Spleen (tissue), 11 donors: ENCODE data around the gene DGKG. TPM values are rescaled to one million over a fixed set of nuclear protein-coding genes. Genes with fewer than 3 reads are reported as not detected.

Source experiments
- DNase-seq: peaks from one replicate; pipeline ENCODE4 v3.0.0-alpha.2; 2020
- H3K27ac ChIP-seq, 8 donors: fragments of 200-600 bp; sonication (generic) in 7 of 8; 1 replicate in 4 of 8; 2 replicates in 4 of 8; pipeline versions ENCODE4 v1.5.0 to v1.8.0; 2016 to 2021; ENCODE audit warnings: inconsistent platforms in 4 of 8, mild to moderate bottlenecking in 4 of 8, moderate library complexity in 1 of 8
- H3K27me3 ChIP-seq, 7 donors: fragments of 200-600 bp; sonication (generic) in 6 of 7; replicated peaks in 1 of 7; 1 replicate in 4 of 7; 2 replicates in 3 of 7; pipeline versions ENCODE4 v1.5.0 to v1.8.0; 2016 to 2021; ENCODE audit warnings: inconsistent platforms in 3 of 7, mild to moderate bottlenecking in 1 of 7
- H3K36me3 ChIP-seq, 6 donors: fragments of 200-600 bp; sonication (generic) in 5 of 6; 1 replicate in 4 of 6; 2 replicates in 2 of 6; pipeline versions ENCODE4 v1.5.0 to v1.8.0; 2016 to 2021; ENCODE audit warnings: inconsistent platforms in 2 of 6
- H3K4me1 ChIP-seq, 6 donors: fragments of 200-600 bp; sonication (generic) in 5 of 6; 1 replicate in 3 of 6; 2 replicates in 3 of 6; pipeline versions ENCODE4 v1.5.0 to v1.8.0; 2016 to 2021; ENCODE audit warnings: inconsistent platforms in 3 of 6
- H3K4me3 ChIP-seq, 8 donors: fragments of 200-600 bp; sonication (generic) in 7 of 8; 1 replicate in 4 of 8; 2 replicates in 4 of 8; pipeline versions ENCODE4 v1.5.0 to v1.8.0; 2016 to 2021; ENCODE audit warnings: inconsistent platforms in 4 of 8, mild to moderate bottlenecking in 4 of 8, moderate library complexity in 2 of 8
- H3K9me3 ChIP-seq, 8 donors: fragments of 200-600 bp; sonication (generic) in 7 of 8; 1 replicate in 4 of 8; 2 replicates in 4 of 8; pipeline versions ENCODE4 v1.5.0 to v1.8.0; 2016 to 2021; ENCODE audit warnings: inconsistent platforms in 4 of 8
- POLR2A ChIP-seq, 3 donors: fragments of 450-650 bp; IDR thresholded peaks; one replicate each; pipeline ENCODE4 v1.5.1; 2017; ENCODE audit warnings: antibody characterized with exemption in 3 of 3, mild to moderate bottlenecking in 1 of 3
- POLR2AphosphoS5 ChIP-seq, 3 donors: sonication (generic); formaldehyde crosslinking; IDR thresholded peaks; one replicate each; pipeline ENCODE4 v1.5.1; 2017; ENCODE audit warnings: antibody characterized with exemption in 3 of 3
- WGBS, 5 donors: extraction: QIAGEN DNeasy Blood & Tissue Kit in 3 of 5; methylation state at CpG; one replicate each; pipeline versions ENCODE4 v1.1.5 to v1.1.7; 2013 to 2018; 5-methylcytosine and 5-hydroxymethylcytosine counted together
- intact Hi-C: fragments of 100-400 bp; cut with DNase I; formaldehyde crosslinking; loops from one replicate; pipeline ENCODE4 v1.15.0; 2023; ENCODE audit warnings: low total_unique reads
- polyA plus RNA-seq, 3 donors: library from polyadenylated mRNA; stranded (reverse); fragments of 200-250 nt; gene quantifications; one replicate each; pipeline ENCODE4 v1.2.1, GENCODE V29; 2013
- total RNA-seq, 7 donors: library from RNA; depleted of rRNA in 3 of 7; stranded (reverse); fragments of >200 nt in 3 of 7; fragmentation: NEBNext Ultra II Directional in 4 of 7; extraction: Animal tissue kit (Norgen Biotek cat#: 25700) in 4 of 7; gene quantifications; one replicate each; pipeline versions ENCODE4 v1.1.0 to v1.2.1, GENCODE V29; 2016 to 2021
- TF ChIP-seq, protein P1 (sequence below), 11 experiments: fragments of 200-600 bp in 7 of 11; fragments of 450-650 bp in 4 of 11; sonication (generic) in 4 of 11; IDR thresholded peaks in 8 of 11; conservative IDR thresholded peaks in 3 of 11; 1 replicate in 7 of 11; 2 replicates in 4 of 11; pipeline versions ENCODE4 v1.4.0 to v1.8.0; 2016 to 2021; ENCODE audit warnings: antibody characterized with exemption in 11 of 11, inconsistent platforms in 4 of 11, mild to moderate bottlenecking in 1 of 11
- donor health status: healthy with polysubstance abuse.
- donor health status: DM: no; HTN: no; CAD: no; lungs with moderate emphysema.
- donor health status: DM: no; HTN: no; CAD: no.
- donor health status: Bipolar disorder and iron deficiency.
- donor health status: healthy.
- donor health status: DM: no; HTN: no; CAD: no.
- donor health status: DM: yes; HTN: yes; CAD: no.

The DGKG gene
- total and polyA plus RNA-seq, 10 donors, result 0.22 to 7.7 (median 5.4) TPM

- intact Hi-C loops, result no loop called here
- H3K36me3 ChIP-seq, result peaks cover 0 to 14% (median 0%) of the 10 kb centered on the region in 6 donors
- H3K4me1 ChIP-seq, result peaks cover 0 to 35% (median 24%) of the 10 kb centered on the region in 6 donors
- TF ChIP-seq, protein P1, sequence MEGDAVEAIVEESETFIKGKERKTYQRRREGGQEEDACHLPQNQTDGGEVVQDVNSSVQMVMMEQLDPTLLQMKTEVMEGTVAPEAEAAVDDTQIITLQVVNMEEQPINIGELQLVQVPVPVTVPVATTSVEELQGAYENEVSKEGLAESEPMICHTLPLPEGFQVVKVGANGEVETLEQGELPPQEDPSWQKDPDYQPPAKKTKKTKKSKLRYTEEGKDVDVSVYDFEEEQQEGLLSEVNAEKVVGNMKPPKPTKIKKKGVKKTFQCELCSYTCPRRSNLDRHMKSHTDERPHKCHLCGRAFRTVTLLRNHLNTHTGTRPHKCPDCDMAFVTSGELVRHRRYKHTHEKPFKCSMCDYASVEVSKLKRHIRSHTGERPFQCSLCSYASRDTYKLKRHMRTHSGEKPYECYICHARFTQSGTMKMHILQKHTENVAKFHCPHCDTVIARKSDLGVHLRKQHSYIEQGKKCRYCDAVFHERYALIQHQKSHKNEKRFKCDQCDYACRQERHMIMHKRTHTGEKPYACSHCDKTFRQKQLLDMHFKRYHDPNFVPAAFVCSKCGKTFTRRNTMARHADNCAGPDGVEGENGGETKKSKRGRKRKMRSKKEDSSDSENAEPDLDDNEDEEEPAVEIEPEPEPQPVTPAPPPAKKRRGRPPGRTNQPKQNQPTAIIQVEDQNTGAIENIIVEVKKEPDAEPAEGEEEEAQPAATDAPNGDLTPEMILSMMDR (IDR thresholded peaks at IDR 0.05 in 8 of 11, conservative IDR thresholded peaks at IDR 0.05 in 3 of 11), result no peak
- no peak for TF ChIP-seq POLR2AphosphoS5 (IDR thresholded peaks at IDR 0.05)
- no peak for TF ChIP-seq POLR2A (IDR thresholded peaks at IDR 0.05)
- 84 to 95% (median 94%) methylated on average over 3 of the region's 3 CpGs for WGBS, 5 donors
- H3K9me3 ChIP-seq, result no peaks in the 10 kb centered on the region
- no peak overlapping the region for H3K27ac ChIP-seq
- no peak for DNase-seq
- H3K27me3 ChIP-seq, result peaks cover 0 to 12% (median 0%) of the 10 kb centered on the region in 7 donors
- no peak overlapping the region for H3K4me3 ChIP-seq
These were observed 149.4 kb downstream of the DGKG start for GRCh38 chr3:186212611-186213010.

DNA sequence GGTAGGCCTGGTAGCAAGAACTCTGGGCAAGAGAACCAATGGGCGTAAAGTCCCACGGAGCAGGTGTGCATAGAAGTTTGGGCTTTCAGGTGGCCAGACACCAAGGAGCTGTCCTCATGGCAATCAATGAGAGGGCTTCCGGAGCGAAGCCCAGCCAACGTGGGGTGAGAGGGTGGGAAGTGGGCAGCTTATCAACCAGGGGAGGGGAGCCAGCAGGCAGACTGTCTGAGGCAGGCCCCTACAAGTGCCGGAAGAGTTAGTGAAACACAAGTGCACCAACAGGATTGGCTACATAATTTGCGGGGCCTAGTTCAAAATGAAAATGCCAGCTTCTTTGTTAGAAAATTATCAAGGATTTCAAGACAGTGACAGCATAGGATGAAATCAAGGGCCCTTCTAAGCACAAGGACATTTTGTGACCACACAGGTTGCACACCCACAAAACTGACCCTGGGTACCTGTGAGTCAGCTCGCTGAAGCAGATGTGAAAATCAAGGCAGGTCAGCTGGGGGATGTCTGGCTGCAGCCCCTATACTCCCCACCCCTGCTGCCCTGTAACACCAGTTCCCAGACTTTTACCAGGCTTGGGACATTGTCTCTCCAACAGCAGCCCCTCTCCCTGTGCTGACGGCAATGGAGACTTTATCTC, 151.1 kb downstream of the DGKG start:
- H3K27me3 ChIP-seq, result peaks cover 0 to 12% (median 0%) of the 10 kb centered on the region in 7 donors
- H3K4me1 ChIP-seq, result peaks cover 0 to 35% (median 24%) of the 10 kb centered on the region in 6 donors
- no peak overlapping the region for H3K4me3 ChIP-seq
- no peak for DNase-seq
- intact Hi-C loops, result no loop called here
- H3K36me3 ChIP-seq, result peaks cover 0 to 19% (median 0%) of the 10 kb centered on the region in 6 donors
- 83 to 95% (median 91%) methylated on average over 8 to 9 of the region's 9 CpGs for WGBS, 5 donors
- TF ChIP-seq, protein P1 (IDR thresholded peaks at IDR 0.05 in 8 of 11, conservative IDR thresholded peaks at IDR 0.05 in 3 of 11), result no peak
- TF ChIP-seq POLR2AphosphoS5 (IDR thresholded peaks at IDR 0.05), result no peak
- no peak for TF ChIP-seq POLR2A (IDR thresholded peaks at IDR 0.05)
- peak overlapping the region in 3 of 8 donors; percentile 59 to 64 (median 63) for H3K27ac ChIP-seq
- no peaks in the 10 kb centered on the region for H3K9me3 ChIP-seq

DNA sequence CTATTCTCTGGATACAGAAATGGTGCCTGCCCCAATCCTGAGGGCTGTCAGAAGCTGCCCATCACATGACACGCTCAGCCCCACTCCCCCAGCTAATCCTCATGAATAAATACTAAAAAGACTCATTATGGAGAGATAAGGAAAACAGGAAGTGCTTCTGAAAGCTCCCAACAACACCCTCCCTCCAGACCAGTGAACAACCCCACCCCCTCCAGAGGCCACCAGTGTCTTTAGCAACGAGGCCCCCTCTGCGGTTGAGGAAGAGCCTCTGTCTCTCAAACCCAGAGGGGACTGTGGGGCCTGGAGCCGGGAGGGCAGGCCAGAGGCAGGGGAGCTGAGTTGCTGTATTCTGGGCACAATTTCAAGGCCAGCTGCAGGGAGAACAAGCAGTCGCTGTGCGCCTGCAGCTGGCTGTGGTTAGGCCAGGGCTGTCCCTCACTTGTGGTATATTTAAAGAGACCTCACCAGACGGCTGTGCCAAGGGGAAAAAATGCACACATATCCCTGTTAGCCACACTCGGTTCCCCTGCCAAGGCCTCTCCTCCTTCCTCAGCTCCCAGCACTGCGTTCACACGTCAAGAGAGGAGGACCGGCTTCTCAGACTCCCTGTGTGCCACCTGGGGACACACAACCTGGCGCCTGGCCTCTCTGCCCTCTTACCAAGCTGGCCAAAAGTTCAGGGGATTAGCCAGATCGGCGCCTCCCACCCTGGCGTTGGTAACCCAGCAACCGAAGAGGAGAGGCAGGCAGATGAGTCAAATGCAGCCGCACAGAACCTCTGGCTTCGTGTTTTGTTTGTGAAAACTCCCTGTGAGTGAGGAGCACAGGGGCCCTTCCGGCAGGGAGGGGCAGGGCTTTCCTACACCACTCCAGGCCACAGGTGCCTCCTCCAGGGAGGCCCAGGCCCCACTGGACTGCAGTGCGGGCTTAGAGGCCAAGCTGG, 152.0 kb downstream of the DGKG start:
- H3K27me3 ChIP-seq, result peaks cover 0 to 12% (median 0%) of the 10 kb centered on the region in 7 donors
- H3K27ac ChIP-seq, result peak overlapping the region in 4 of 8 donors; percentile 38 to 64 (median 61)
- intact Hi-C loops, result no loop called here
- peaks cover 0 to 35% (median 24%) of the 10 kb centered on the region in 6 donors for H3K4me1 ChIP-seq
- WGBS, 5 donors, result 30 to 43% (median 36%) methylated on average over 18 to 20 of the region's 20 CpGs
- no peak for DNase-seq
- H3K9me3 ChIP-seq, result no peaks in the 10 kb centered on the region
- H3K36me3 ChIP-seq, result peaks cover 0 to 19% (median 0%) of the 10 kb centered on the region in 6 donors
- H3K4me3 ChIP-seq, result no peak overlapping the region
- no peak for TF ChIP-seq POLR2AphosphoS5 (IDR thresholded peaks at IDR 0.05)
- TF ChIP-seq, protein P1 (IDR thresholded peaks at IDR 0.05 in 8 of 11, conservative IDR thresholded peaks at IDR 0.05 in 3 of 11), result no peak
- no peak for TF ChIP-seq POLR2A (IDR thresholded peaks at IDR 0.05)
